ENCODE measurements around the gene SPTB.

Gene SPTB

DNA sequence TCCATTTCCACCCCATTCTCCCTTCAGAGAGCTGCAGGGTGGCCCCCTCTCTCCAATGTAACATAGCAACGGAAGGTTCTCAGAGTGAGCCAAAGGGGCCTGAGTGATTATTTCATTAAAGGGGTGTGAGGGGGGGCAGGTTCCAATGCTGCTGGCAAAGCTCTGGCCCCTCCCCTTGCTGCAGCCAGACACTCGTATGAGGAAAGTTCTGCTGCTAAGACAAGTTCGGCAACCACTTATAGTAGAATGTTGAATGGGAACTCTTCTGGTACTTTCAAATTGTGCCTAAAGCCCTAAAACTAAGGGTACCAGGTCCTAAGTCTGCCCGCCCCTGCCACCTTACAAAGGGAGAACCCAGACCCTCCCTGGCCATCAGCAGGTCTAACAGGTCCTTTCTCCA, 125.7 kb downstream of the SPTB start:
- DNase-seq (ENCODE audit: low read depth in 2 of 2, low spot score in 1 of 2), result no peak

DNA sequence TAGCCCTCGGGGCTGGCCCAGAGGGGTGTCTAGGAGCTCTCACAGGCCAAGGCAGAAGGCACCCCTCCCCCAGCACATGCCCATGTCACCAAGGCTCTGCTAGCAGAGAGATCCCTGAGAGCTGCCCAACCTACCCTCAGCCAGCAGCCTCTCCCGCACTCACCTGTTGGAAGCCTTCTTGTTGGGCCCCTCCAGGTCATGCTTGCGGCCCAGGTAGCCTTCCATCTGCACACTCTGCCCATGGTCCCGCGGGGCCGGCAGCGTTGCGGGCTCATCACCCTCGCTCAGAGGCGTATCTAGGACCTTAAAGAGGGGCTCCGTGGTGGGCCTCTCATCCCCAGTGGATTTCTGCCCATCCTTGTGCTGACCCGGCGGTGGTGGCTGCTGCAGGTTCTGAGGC, 126.3 kb downstream of the SPTB start:
- DNase-seq (ENCODE audit: low read depth in 2 of 2, low spot score in 1 of 2), result no peak

DNA sequence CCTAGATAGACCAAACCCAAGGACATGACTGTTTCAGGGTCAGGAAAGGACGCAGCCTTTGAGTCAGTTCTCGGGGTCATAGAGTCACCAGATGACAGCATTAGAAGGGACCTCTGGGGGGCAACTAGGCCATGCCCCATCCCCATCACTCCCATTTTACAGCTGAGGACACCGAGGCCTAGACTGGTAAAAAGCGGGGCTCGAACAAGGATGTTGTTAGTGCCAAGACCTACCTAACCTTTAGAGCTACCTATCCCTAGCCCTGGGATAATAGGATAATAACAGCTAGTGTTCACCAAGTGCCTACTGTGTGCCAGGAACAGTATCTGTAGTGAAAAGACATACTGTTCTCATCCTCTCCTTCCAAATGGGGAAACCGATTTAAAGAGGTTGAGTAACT, 126.8 kb downstream of the SPTB start:
- no peak for DNase-seq (ENCODE audit: low read depth in 2 of 2, low spot score in 1 of 2)

DNA sequence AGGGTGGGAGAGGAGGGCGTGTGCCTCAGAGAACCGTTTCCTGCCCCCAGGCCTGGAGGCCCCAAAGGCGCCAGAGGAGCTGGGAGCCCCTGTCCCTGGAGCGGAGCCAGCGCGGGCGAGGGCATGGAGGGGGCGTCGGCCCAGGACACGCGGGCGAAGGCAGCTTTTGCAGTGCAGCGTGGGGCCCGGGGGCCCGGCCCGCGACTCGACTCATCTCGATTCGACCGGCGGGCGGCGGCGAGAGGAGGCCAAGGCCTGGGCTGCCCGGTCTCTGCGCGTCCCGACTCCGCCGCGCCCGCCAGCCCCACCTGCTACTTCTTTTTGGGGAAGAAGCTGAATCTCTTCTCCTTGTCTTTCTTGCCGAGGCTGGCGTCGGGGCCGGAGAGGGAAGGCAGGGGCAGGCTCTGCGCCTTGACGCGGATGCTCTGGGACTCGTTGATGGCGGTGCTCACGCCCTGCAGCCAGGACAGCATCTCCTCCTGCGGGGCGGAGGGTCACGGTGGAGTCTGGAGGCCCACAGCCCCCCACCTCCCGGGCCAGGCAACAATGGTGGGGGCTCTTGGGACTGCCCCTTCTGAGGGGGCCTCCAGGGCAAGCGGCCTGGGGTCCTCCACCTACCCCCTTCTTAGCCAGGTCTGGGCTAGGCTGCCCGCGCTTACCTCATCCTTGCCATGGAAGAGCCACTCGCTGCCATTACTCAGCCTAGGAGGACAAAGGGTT, 130.6 kb downstream of the SPTB start:
- no peak for DNase-seq (ENCODE audit: low read depth in 2 of 2, low spot score in 1 of 2)

DNA sequence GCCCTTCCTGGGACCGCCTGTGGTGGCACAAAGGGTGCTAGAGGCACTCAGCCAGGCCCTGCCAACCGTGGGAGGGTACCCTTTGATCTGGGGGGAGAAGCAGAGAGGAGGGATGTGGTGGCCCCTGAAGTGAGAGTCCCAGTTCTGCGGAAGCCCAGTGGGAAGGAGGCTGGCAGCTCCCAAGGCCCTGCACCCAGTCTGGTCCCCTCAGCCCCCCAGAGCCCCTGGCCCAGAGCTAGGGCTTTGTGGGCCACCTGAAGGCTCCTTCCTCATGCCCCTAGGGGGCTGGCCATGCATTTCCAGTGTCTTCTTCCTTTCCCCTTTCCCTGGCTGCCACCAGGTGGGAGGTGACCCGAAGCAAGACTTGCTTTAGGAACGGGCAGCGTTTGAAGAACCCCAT, 131.2 kb downstream of the SPTB start:
- no peak for DNase-seq (ENCODE audit: low read depth in 2 of 2, low spot score in 1 of 2)

DNA sequence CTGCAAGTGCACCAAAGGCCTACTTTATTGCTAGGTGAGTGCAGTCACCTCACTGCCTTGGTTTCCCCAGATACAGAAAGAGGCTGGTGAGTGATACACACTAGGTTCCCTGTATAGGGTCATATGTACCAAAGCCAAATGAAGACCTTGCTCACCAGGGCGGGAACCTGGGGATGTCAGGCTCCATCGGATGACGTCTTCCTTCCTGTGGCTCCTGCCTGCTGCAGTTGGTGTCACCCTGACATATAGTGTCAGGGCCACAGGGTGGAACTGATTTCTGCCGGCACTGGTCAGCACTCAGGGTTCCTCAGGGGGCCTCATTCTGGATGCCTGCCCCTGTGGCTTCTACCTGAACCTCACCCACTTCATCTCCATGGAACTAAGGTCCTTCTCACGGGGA, 132.4 kb downstream of the SPTB start:
- no peak for DNase-seq (ENCODE audit: low read depth in 2 of 2, low spot score in 1 of 2)

DNA sequence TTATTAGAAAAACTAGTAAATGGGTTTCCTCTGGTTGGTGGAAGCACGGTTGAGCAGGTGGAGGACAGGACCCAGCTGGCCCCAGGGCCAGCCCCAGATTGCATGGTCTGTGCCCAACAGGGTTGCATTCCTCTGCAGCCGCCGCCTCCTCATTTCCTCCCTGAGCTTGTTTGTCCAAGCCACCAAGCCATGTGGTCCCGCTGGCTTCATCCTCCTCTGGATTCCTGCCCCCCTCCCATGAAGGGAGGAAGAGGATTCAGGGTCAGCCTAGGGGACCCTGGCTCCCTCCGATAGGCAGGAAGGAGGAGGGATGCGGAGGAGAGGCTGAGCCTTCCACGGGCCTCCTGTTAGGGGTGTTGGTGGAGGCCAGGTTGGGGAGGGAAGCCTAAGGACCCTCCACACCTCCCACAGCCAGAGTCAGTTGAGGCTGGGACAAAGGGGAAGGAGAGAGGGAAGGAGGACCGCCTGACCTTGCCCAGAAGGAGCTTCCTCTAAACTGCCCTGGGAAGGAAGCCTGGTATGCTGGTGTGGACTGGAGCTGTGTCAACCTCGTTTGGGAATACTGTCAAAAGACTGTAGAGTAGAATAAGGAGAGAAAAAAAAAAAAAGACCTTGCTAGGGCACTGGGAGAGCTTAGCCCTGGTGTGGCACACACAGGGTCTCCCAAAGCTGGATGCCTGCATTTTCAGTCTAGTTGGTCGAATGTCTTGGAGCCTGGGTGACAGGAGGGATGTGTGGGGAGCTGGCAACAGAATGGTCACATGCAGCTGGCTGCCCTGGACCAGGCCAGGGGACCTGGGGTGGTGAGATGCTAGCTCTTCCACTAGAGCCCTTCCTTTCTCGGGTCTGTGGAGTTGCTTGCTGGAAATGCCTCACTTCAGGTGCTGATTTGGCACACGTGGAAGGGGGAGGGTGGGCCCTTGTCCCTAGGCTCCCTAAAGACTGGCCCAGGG, 133.1 kb downstream of the SPTB start:
- DNase-seq (ENCODE audit: low read depth in 2 of 2, low spot score in 1 of 2), result no peak

DNA sequence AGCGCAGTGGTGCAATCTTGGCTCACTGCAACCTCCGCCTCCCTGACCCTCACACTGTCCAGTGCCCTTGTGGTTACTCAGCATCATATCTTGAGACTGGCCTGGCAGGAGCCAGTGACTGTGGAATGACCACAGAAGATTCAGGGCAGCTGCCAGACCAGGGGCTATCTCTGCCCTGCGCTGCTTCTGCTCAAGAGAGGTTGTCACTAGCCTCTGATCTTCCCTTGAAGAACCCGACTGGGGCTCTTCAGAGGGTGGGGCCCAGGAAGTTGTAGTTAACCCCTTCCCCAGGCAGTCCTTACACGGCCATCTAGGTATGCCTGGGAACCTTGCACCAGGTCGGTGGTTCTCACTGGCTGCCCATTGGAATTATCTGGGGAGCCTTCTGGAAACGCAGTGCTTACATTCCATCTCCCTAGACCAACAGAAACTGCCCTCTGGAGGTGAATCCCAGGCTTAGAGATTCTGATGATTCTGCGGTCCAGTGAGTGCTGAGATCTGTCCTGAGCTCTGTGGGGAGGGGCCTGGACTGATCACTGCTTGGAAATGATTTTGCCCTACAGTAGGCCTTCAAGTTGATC, 134.1 kb downstream of the SPTB start:
- DNase-seq (ENCODE audit: low read depth in 2 of 2, low spot score in 1 of 2), result no peak

DNA sequence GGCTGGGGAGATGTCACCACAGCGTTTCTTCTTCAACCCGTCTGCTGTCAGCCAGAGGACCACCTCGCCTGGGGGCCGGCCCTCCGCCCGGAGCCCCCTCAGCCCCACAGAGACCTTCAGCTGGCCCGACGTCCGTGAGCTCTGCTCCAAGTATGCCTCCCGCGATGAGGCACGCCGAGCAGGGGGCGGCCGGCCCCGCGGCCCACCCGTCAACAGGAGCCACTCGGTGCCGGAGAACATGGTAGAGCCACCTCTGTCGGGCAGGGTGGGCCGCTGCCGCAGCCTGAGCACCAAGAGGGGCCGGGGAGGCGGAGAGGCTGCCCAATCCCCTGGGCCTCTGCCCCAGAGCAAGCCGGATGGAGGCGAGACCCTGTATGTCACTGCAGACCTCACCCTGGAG, 136.6 kb downstream of the SPTB start:
- no peak for DNase-seq (ENCODE audit: low read depth in 2 of 2, low spot score in 1 of 2)

DNA sequence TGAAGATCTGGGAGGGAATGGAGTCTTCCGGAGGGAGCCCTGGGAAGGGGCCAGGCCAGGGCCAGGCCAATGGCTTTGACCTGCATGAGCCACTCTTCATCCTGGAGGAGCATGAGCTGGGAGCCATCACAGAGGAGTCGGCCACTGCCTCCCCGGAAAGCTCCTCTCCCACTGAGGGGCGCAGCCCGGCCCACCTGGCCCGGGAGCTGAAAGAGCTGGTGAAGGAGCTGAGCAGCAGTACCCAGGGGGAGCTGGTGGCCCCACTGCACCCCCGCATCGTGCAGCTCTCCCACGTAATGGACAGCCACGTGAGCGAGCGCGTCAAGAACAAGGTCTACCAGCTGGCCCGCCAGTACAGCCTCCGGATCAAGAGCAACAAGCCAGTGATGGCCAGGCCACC, 137.7 kb downstream of the SPTB start:
- no peak for DNase-seq (ENCODE audit: low read depth in 2 of 2, low spot score in 1 of 2)

DNA sequence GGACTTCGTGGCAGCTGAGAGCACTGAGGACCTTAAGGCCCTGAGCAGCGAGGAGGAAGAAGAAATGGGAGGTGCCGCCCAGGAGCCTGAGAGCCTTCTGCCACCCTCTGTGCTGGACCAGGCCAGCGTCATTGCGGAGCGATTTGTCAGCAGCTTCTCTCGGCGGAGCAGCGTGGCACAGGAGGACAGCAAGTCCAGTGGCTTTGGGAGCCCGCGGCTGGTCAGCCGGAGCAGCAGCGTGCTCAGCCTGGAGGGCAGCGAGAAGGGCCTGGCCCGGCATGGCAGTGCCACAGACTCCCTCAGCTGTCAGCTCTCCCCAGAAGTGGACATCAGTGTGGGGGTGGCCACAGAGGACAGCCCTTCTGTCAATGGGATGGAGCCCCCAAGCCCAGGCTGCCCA, 138.5 kb downstream of the SPTB start:
- DNase-seq (ENCODE audit: low read depth in 2 of 2, low spot score in 1 of 2), result no peak

DNA sequence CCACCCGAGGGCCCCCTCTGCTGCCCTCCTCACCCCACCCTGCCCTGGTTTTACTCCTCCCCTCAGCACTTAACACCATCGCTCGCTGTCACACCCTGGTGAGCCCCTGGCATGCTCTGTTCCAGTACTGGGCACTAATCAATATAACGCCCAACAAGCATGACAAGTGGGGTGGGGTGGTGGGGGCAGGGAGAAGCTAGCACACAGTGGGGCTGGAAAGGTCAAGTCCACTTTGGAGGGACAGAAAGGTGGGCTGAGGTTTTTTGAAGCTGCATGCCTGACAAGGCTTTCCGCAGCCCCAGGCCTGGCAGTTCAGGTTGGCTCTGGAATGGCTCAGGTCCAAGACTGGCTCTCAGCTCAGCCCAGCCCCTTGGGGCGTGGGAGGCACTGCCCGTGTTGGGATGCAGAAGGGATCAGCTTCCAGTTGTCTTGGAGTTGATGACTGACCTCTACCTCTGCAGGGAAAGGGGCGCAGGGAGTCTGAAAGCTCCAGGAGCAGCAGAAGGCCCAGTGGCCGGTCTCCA, 141.4 kb downstream of the SPTB start:
- no peak for DNase-seq (ENCODE audit: low read depth in 2 of 2, low spot score in 1 of 2)

DNA sequence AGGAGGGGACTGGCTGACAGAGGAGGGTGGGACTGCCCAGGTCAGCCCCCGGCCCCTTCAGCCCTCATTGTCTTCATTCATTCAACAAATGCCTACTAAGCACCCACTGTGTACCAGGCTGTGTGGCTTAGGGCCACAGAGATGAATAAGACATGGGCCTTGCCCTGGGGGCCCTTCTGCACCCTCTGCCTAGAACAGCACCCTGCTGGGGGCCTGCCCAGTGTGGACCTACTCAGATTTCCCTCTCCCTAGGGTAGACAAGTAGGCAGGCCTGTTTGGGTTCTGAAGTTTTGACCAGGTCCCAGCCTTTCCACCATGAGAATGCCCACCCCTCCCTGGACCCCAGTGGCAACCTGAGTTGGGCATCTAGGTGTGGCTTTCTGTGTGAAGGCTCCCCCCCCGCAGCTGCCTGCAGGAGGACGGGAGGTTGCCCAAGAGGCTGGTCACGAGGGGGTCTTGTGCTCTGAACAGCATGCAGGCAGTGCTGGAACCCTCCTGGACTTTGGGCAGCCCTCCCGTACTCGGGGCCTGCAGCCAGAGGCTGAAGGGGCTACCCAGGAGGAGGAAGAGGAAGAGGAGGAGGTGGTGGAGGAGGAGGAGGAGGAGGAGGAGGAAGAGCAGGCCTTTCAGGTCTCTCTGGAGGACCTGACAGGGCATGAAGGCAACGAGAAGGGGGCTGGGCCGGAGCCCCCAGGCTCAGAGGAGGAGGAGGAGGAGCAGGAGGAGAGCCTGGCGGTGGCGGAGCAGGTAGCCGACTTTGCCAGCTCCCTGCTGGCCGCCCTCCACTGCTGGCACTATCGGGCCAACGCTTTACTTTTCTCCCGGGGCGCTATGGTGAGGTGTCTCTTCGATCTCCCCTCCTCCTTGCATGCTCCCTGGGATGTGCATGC, 142.1 kb downstream of the SPTB start:
- DNase-seq (ENCODE audit: low read depth in 2 of 2, low spot score in 1 of 2), result no peak

DNA sequence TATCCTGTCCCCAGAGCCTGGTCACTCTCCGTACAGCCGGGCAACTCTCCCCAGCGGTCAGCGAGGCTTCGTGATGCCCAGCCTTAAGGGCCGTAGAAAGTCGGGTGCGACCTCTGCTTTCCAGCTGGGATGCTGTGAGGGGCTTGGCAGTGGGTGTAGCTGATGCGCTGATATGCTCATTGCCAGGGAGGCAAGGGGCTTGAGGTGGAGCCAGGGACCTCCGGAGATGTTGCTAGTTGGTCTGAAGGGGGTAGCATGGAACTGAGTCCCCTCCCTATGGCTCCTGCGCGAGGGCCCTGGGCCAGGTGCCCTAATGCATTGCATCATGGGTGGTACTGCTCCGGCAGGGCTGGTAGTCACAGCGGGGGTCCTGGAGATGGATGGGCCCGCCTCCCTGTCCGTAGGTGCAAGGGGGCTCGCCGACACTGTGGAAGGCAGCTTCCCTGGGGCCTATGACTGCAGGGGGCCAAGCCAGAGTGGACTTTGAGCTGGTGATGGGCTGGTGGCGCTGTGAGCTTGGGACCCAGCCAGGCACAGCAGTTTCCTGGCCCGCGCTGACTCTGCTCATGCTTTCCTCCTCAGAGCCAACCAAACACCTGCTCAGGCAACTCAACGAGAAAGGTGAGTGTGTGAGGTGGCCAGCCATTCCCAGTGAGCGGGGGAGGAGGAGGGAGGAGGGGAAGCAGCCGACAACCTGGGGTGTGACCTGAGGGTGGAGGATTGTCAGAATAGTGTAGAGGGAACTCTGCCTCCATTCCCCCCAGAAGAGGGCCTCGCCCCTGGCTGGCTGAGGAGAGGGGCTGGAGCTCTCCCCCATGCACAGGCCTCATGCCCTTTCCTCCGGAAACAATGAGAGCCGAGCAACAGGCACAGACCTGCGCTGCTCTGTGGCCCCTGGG, 143.2 kb downstream of the SPTB start:
- DNase-seq (ENCODE audit: low read depth in 2 of 2, low spot score in 1 of 2), result no peak

DNA sequence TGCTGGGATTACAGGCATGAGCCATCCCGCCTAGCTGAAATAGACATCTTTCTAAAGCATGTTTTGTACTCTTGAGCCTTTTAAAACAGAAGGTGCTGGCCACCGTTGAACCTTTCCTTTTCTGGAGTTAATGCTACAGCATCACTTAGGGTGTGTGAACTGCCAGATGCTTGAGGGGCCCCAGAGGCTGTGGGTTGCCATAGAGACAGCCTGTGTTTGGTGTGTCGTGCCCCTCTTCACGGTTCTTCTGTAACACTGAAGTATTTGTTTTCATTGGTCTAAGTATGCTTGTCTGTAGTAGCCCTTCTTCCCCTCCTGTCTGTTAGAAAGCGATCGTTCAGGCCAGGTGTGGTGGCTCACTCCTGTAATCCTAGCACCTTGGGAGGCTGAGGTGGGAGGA, 144.7 kb downstream of the SPTB start:
- DNase-seq (ENCODE audit: low read depth in 2 of 2, low spot score in 1 of 2), result no peak

DNA sequence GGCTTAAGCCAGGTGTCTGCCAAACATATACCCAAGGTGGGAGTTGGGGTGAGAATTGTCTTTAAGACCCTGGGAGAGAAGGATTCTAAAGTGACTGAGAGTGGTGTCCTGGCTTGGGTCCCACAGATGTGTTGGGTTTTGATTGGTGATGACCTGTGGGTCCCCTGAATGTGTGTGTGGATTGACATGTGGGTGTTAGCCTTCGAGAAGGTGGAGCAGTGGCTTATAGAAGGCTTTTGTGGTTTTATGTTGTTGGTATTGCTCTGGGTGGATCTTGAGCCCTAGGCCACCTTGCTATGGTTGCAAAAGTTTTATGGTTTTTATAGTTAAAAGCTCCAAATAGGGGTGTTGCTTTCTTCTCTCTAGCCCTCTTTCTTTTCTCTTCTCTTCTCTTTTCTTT, 145.8 kb downstream of the SPTB start:
- no peak for DNase-seq (ENCODE audit: low read depth in 2 of 2, low spot score in 1 of 2)

DNA sequence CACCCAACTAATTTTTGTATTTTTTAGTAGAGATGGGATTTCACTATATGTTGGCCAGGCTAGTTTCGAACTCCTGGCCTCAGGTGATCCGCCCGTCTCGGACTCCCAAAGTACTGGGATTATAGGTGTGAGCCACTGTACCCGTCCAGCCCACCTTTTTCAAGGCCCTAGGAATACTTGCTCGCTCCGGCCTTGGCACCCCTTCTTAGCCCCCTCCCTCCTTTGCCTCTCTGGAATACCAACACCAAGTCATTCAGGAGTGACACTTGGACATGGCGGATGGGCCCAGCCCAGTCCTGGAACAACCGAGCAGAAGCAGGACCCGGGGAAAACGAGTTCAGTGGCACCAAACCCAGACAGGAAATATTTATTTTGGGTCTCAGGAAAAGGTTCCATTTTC, 146.4 kb downstream of the SPTB start:
- no peak for DNase-seq (ENCODE audit: low read depth in 2 of 2, low spot score in 1 of 2)

DNA sequence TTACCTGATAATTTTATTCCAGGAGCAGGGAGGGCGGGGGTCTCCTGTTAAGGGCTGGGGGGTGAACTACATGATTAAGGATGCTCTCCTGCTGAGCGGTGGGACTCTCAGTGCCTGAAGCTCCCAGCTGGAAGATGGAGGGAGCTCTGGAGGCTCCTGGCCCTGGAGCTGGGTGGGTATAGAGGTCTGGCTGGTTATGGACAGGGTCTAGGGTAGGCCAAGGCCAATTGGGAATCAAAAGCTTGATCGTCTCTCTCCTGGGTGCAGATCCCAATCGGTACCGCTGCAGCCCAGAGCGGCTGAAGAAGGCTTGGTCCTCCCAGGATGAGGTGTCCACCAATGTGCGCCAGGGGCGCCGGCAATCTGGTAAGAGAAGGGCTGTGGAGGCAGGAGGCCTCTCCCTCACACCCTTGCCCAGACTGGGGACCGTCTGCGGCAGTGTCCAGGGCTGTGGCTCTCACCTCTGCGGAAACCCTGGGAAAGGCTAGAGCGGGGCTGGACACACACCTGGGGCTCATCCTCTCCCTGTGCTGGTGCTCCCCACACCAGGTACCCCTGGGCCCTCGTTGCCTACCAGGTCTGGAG, 147.1 kb downstream of the SPTB start:
- no peak for DNase-seq (ENCODE audit: low read depth in 2 of 2, low spot score in 1 of 2)

DNA sequence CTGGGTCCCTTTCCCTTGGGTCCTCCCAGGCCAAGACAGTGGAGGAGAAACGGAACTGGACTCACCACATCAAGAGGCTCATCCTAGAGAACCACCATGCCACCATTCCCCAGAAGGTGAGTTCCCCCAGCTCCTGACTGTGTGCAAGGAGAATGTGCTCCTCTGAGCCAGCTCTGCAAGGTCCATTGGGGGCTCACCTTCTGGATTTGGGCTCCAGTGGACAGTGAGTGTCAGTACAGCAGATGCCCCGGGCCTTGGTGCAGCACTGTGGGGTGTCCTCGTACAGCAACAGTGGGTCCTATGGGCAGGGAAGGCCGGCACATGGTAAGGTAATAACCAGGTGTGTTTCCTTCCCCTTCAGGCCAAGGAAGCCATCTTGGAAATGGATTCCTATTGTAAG, 147.6 kb downstream of the SPTB start:
- no peak for DNase-seq (ENCODE audit: low read depth in 2 of 2, low spot score in 1 of 2)
